GM23338 (cell line): ENCODE results near the gene PTTG1IP.

Experiments used
- CTCF ChIP-seq, 2 experiments: fragments of 200-600 bp in 1 of 2; sonication (generic) in 1 of 2; conservative IDR thresholded peaks; 2 replicates each; pipeline versions ENCODE4 v1.5.1 to v1.6.1; 2016 to 2017; ENCODE audit warnings: antibody characterized with exemption in 2 of 2, low read depth in 2 of 2, mild to moderate bottlenecking in 2 of 2, moderate library complexity in 1 of 2
- POLR2AphosphoS5 ChIP-seq: IDR thresholded peaks from 2 replicates; pipeline ENCODE4 v1.6.1; 2016; ENCODE audit warnings: antibody characterized with exemption, low read depth

GRCh38 chr21:44919913-44920693 is 46.6 kb upstream of the PTTG1IP start:
- TF ChIP-seq CTCF (conservative IDR thresholded peaks at IDR 0.05; ENCODE audit: low read depth in 2 of 2) (no peak), POLR2AphosphoS5 (no peak)
